HL-60 (cell line): ENCODE data around the gene SLC8A2.

Experiments used
- CTCF ChIP-seq: IDR thresholded peaks from one replicate; pipeline ENCODE4 v1.5.1; 2011; ENCODE audit warnings: low read length, control low read depth, inconsistent platforms; ENCODE audit not compliant: insufficient read depth
- GABPA ChIP-seq: IDR thresholded peaks from 2 replicates; pipeline ENCODE4 v1.6.1; 2012; ENCODE audit warnings: low read depth
- POLR2AphosphoS5 ChIP-seq: IDR thresholded peaks from 2 replicates; pipeline ENCODE4 v1.6.1; 2012; ENCODE audit warnings: low read depth
- REST ChIP-seq: IDR thresholded peaks from 2 replicates; pipeline ENCODE4 v1.6.1; 2012; ENCODE audit warnings: low read depth; ENCODE audit not compliant: insufficient replicate concordance

- TF ChIP-seq CTCF = no peak
- TF ChIP-seq POLR2AphosphoS5 = no peak
- no peak for TF ChIP-seq REST
- no peak for TF ChIP-seq GABPA
These were observed 2.0 kb downstream of the SLC8A2 start for GRCh38 chr19:47469719-47470118.
